NOMO-1 treated with DMSO at 0.1 percent for 48 hours (cell line): ENCODE measurements around the gene PDE6H.

Source experiments
- DNase-seq: peaks from one replicate; lab custom pipeline; 2025; ENCODE audit not compliant: unreplicated experiment; lab: John Stamatoyannopoulos, UW

The PDE6H gene

DNA sequence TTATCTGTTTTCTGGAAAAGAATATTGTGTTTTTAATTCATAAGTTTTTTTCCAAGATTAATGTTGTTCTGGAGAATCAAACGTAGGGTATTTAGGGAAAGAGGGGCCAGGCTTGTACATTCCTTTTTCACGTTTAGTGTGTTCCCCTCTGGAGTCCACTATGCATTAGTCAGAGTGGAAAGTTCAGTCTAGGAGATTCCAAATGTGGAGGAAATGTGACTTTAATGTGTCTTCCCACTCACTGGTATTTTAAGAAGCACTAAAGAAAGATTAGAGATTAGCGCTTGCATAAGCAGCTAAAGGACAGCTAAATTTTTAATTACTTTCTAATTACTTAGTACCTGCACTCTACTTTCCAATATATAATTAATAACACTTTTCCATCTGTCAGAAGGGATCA is 4.4 kb upstream of the PDE6H start:
- DNase-seq = no peak

DNA sequence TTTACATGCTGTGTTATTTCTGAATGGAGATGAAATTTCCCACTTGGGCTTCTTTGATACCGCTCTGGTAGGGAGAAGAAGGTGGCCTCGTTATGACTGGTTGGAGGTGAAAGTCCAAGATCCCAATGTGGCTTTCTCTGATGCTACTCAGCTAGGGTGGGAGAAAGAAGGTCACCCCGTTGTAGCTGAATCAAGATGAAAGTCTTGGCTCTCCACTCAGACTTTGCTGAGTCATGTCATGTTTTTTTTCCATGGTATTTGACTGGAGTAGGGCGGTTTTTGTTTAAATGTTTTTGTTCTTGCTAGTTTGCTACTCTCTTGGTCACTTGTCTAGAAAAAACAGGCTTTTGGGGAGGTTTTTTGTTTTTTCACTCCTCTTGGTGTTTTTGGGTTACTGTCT is 2.4 kb upstream of the PDE6H start:
- no peak for DNase-seq

DNA sequence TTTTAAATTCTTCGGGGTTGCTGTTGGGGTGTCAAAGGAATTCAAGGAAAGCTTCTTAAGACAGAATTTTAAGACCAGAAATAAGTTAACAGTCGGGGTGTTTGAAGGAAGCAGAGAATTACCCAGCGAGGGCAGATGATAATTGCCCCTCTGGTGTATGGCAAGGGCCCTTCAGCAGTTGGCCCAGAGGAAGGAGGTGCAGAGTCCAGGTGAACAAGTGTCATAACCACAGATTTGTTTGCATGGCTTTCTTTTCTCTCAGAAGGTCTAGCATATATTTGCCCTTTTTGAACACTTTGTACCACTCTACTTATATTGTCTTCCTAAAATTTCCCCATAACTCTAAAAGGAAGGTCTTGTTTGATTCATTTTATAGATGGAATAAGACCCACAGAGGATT is 1.8 kb downstream of the PDE6H start:
- no peak for DNase-seq

DNA sequence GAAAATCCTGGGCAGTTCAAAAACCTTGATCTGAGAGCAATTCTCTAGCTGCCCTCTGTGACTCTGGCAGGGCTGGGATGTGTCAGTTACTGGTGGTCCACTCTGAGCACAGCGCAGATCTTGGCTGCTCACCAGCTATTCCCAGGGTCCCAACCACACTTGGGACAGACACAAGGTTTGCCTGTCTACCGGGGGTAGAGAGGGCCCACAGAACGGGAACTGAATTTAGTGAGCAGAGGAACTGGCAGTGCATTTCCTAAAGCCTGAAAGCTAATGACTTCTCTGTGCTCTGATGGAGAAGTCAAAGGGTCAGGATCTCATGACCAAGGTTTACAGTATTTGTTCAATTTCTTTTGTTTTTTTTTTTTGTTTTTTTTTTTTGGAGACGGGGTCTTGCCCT is 2.6 kb downstream of the PDE6H start:
- DNase-seq = no peak

DNA sequence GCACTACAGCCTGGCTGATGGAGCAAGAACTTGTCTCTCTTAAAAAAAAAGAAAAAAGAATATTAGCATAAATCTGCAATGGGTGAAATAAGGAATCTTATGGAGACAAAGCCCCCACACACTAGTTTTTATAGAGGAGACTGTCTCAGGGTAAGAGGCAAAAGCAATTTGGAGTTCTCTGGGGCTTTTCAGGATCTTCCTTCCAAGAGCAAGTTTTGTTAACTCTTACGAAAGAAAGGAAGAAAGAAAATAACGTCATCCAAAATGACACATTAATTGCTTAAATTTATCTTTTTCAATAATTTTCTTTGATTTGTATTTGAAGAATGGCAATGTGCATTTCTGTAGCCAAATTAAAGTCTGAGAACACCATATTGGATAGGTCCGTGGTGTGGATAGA is 3.8 kb downstream of the PDE6H start:
- DNase-seq = peak; percentile 19

DNA sequence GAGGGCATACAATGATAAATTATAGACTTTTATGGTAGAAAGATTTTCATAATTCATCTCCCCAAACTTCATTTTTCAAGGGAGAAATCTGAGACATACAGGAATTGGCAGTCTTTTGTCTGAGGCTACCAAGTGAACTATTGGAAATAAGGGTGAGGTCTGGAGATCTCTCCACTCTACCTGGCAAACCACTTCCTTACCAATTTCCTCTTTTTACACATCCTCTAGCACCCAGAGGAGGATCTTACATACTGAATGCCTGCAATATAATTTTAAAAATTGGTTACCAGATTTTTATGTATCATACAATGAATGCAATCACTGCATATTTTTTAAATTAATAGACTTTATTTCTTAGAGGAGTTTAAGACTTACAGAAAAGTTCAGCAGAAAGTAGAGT is 6.6 kb downstream of the PDE6H start:
- peak; percentile 8 for DNase-seq

DNA sequence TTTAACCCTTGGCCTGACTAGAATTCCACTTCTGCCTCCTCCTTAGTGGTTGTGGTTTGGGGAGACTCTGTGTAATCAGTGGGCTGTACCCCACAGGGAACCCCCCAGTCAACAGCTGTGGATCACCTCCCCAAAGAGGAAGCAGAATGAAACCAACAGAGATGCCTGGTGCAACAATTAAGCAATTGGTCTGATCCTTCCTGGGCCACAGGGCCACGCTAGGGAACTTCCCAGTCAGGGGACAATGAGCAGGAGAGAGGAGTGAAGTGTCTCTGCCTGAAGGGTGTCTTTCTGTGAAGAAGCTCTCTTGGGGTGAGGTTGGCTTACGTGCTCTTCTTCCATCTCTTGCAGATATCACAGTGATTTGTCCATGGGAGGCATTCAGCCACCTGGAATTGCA is 8.2 kb downstream of the PDE6H start:
- DNase-seq = peak; percentile 43

DNA sequence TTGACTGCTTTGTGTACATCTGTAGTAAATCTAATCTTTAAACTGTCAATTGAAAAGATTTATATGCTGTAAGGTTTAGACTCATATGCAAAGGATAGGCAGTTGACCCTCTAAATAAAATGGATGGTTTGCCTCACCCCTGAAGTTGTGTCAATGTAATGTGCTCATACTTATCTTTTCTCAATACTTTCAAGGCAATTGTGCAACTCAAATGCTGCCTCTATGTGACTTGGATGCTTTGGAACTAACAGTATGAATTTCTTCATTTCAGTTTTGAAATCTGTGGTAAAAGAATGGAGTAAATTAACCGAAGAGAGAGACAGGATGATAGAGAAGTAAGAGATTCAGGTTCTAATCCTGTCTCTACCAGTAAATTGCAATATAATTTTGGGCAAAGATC is 9.7 kb downstream of the PDE6H start:
- DNase-seq = peak; percentile 94

DNA sequence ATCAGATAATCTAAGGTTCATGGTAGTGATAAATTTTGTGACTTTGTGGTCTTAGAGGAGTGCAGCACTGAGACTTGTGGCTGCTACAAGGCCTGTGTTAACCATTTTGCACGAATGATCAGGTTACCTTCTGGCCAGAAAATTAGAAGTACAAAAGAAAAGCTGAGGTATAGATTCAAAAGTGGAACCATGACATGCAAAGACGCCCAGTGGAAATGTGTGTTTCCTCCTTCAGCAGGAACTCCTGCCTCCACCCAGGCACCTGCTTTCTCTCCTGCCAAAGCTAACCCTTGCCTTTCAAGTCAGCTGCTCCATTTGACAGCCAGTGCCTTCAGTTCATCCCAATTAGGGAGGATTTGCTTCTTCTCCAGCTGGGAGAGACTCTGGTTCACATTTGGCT is 10.1 kb downstream of the PDE6H start:
- peak; percentile 24 for DNase-seq

DNA sequence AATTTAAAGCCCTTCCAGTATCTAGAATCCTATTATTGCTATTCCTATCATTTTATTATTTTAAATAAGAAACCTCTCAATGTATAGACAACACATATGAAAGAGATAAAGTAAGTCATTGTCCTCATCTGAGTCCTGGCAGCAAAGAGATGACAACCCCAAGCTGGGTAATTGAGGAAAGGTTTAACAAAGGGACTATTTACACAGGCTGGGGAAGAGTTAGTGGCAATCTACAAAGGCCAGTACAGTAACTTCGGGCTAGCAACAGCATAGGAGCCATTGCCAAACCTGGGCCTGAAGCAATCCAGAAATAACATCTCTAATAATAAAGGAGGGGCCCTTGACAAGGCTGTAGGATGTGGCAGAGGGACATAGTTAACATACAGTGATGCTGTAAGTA is 11.2 kb downstream of the PDE6H start:
- no peak for DNase-seq

DNA sequence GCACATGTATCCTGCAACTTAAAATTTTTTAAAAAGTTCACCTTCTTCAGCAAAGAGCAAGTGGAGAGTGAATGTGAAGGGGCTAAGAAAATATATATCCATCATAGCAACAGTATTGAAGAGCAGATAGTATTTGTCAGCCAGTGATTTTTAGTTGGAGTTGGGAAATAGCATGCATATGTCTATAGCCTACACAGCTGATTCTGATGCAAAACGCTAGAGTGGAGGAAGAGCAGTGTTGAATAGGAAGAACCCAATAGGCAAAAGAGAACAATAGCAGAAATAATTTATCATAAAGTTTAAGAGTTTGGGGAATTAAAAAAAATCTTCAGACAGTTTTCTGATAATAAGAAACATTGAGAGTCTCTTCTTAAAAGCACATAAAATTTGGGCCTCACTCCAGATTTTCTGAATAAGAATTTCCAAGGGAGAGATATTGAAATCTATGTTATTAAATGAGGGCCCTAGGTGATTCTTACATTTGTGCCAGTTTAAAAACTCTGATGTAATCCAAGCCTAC is 12.0 kb downstream of the PDE6H start:
- DNase-seq = no peak

DNA sequence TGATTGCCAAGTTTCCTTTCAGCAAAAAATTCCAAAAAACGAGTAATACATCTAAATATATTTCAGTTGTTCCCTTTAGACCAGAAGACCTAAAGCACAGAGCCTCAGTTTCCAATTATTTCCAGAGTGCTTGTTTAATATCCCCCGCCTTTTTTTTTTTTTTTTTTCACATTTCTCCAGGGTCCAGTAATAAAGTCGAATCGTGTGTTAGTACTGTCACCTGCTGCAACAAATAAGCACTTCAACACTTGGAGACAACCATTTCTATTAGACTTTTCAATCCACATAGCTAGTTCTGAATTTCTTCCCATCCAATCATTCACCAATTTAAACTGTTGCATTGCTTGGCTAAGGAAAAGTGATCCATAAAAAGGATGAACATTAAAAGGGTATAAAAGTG is 13.6 kb downstream of the PDE6H start:
- DNase-seq = no peak

DNA sequence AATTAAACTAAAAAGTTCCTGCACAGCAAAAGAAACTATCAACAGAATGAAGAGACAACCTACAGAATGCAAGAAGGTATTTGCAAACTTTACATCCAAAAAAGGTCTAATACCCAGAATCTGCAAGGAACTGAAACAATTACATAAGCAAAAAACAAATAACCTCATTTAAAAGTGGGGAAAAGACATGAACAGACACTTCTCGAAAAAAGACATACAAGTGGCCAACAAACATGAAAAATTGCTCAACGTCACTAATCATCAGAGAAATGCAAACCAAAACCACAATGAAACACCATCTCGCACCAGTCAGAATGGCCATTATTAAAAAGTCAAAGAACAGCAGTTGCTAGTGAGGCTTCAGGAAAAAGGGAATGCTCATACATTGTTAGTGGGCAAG is 15.2 kb downstream of the PDE6H start:
- DNase-seq = peak; percentile 83

DNA sequence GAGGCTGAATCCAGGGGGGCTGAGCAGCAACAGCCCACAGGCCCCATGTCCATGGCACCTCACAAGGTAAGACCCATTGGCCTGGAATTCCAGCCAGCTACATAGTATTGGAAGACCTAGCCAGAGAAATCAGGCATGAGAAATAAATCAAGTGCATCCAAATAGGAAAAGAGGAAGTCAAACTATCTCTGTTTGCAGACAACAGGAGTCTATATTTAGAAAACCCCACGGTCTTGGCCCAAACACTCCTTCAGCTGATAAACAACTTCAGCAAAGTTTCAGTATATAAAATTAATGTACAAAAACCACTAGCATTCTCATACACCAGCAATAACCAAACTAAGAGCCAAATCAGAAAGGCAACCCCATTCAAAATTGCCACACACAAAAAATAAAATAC is 16.9 kb downstream of the PDE6H start:
- DNase-seq = peak; percentile 38

DNA sequence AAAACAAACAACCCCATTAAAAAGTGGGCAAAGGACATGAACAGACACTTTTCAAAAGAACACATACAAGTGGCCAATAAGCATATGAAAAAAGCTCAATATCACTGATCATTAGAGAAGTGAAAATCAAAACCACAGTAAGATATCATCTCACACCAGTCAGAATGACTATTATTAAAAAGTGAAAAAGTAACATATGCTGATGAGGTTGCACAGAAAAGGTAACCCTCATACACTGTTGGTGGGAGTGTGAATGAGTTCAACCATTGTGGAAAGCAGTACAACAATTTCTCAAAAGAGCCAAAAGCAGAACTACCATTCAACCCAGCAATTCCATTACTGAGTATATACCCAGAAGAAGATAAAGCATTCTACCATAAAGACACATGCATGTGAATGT is 18.2 kb downstream of the PDE6H start:
- no peak for DNase-seq

DNA sequence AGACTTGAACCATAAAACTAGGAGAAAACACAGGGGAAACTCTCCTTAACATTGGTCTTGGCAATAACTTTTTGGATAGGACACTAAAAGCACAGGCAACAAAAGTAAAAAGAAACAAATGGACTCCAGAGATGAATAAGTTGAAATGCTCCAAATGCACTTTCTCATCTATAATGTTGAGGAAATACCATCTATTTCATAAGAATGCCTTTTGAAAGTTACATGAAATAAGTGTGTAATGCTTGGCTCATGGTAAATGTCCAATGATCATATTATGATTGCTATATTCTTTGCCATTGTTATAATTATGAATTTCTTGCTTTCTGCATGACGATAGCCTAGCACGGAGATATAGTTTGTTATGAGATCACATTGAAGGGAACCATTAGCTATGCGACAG is 19.8 kb downstream of the PDE6H start:
- no peak for DNase-seq

DNA sequence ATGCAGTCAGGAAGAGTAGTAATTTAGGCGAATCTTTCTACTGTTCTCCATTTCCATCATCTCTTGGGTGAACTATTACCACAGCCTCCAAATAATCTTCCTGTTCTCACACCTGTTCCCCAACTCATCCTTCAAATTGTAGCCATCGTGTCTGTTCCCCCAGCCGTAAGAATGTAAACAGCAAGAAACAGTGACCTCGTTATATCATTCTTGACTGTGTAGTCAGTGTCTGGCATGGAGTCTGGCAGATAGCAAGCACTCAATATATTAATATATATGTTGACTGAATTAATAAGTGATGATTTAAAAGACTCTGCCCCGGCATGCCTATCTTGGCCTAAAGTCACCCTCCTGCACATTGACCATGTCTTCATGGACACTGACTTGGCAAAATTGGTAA is 20.3 kb downstream of the PDE6H start:
- DNase-seq = no peak

DNA sequence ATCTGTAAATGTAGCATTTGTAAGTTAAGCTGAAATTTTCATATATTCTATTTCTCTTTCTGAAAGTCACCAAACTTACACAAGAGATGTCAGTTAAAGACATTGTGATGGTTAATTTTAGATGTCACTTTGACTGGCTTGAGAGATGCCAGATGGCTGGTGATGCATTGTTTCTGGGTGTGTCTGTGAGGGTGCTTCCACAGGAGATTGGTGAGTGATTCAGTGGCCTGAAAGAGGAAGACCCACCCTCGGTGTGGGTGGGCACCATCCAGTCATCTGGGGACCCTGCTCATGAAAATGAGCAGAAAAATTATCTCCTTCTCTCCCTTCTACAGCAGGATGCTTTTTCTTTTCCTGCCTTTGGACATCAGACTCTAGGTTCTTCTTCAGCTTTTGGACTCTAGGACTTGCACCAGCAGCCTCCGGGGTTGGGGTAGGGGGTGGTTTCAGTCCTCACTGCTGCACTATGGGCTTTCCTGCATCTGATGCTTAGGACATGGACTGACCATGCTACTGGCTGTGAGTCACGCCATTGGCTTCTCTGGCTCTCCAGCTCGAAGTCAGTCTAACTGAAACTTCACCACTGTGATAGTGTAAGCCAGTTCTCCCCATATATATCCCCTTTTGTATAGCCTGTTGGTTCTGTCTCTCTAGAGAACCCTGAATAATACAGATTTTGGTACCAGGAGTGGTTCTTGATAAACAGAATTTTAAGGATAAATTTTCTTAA is 20.9 kb downstream of the PDE6H start:
- DNase-seq = peak; percentile 30

DNA sequence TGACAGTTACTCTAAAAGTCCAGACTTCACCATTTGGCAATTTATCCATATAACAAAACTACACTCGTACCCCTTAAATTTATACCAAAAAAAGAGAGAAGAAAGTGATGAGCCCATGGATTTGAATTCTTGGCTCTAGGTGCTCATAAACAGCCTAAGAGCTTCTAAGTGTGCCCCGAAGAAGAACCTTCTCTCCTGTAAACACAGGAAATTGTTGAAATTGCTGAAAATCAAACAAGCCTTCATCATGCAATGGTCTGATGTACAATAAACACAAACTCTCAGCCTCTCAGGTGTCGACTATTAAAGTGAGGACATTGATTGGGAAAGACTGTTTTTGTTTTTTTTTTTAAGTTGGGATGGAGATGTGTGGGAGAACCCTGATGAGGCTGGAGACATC is 21.8 kb downstream of the PDE6H start:
- DNase-seq = no peak

DNA sequence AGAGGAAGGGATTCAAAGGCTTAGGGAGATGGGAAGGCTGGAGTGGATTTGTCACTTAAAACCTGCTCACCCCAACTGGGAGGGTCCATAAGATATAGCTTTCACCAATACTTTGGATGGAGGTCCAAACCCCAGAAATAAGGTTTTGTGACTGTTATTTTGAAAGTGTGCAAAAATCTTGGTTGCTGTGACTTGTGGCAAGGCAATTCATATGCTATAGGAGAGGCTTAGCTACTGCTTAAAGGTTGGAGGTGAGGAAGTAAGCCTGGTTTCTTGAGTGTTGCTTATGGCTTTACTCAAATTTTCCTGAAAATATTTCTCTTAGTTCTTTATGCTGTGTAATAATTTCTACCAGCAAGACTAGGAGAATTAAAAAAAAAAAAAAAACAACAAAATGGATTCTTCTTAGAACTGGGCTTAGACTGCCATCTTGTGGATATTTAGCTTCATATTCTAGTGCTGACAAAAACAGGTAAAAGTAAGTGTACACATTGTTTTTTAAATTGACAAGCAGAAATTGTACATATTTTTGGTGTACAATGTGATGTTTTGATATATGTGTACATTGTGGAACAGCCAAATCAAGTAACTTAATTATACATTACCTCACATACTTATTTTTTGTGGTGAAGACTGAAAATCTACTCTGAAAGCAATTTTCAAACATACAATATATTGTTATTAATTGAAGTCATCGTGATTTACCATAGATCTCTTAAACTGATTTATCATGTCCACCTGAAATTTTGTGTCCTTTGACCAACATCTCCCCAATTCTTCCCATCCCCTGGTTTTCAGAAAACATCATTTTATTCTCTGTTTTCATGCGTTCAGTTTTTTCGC is 23.0 kb downstream of the PDE6H start:
- peak; percentile 66 for DNase-seq

DNA sequence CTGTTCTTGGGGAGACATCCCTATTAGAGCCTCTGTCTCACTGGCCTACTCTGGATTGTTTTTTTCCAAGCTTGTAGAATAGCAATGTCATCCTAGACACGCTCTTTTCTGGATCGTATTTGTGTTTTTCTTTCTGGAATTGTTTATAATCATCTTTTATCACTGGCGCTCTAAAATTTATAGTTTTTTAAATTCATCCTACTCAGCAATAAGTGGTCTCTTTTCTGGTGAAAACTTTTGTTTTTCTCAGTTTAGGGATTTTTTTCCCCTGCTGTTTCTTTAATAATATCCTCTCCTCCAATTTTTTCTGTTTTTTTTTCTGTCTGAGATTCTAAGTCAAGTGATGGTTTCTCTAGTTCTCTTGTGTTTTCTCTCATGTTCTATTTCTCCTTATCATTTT is 25.2 kb downstream of the PDE6H start:
- DNase-seq = no peak

DNA sequence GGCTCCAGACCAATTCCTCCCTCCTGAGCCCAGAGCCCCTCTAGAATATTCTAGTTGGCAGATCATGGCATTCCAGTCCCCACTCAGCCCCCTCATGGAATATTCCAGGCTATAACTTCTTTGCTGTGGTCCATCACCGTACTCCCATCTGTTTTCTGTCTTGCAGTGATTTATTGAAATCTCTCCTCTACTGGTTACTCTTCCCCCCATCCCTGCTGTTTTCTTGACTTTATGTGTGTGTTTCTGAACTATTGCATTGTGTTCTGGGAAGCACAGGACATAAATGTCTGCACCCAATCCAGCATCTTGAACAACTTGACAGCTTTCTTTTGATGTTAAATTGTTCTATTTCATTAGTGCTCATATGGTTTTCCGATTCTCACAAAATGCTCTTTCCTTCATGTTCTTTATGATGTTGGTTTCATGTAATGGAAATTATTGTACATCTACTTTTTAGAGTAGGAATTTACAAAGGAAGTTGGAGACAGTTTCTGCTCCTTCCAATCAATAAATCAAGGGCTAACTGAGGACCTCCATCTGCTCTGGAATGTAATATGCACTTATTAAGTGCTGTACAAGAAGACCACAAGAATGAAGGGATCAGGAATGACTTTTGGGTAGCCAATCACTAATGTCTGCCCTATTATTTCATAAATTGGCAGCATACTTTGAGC is 26.3 kb downstream of the PDE6H start:
- no peak for DNase-seq
